GM23338 (cell line): ENCODE results near the gene USP20.

ENCODE experiments used
- ETS1 ChIP-seq: IDR thresholded peaks from 2 replicates; pipeline ENCODE4 v1.6.1; 2016; ENCODE audit warnings: antibody characterized with exemption
- EZH2 ChIP-seq: fragments of 200-600 bp; sonication (generic); IDR thresholded peaks from one replicate; pipeline ENCODE4 v1.8.0; 2017; ENCODE audit warnings: antibody characterized with exemption, mild to moderate bottlenecking, low read depth; ENCODE audit not compliant: unreplicated experiment
- POLR2AphosphoS5 ChIP-seq: IDR thresholded peaks from 2 replicates; pipeline ENCODE4 v1.6.1; 2016; ENCODE audit warnings: antibody characterized with exemption, low read depth
- ZNF114 ChIP-seq: fragments of 250-450 bp; sonication (Bioruptor Pico); IDR thresholded peaks from 2 replicates; pipeline ENCODE4 v1.5.0; 2020; ENCODE audit warnings: mild to moderate bottlenecking, moderate library complexity
- ZNF462 ChIP-seq: fragments of 250-450 bp; sonication (Bioruptor Pico); IDR thresholded peaks from 2 replicates; pipeline ENCODE4 v1.5.0; 2020; ENCODE audit warnings: mild to moderate bottlenecking, moderate library complexity
- TF ChIP-seq, protein P1 (sequence below), 2 experiments: fragments of 200-600 bp in 1 of 2; sonication (generic) in 1 of 2; conservative IDR thresholded peaks; 2 replicates each; pipeline versions ENCODE4 v1.5.1 to v1.6.1; 2016 to 2017; ENCODE audit warnings: antibody characterized with exemption in 2 of 2, low read depth in 2 of 2, mild to moderate bottlenecking in 2 of 2, moderate library complexity in 1 of 2
- TF ChIP-seq, protein P2 (sequence below): IDR thresholded peaks from one replicate; pipeline ENCODE4 v1.6.1; 2018; ENCODE audit warnings: antibody characterized with exemption; ENCODE audit not compliant: unreplicated experiment

DNA sequence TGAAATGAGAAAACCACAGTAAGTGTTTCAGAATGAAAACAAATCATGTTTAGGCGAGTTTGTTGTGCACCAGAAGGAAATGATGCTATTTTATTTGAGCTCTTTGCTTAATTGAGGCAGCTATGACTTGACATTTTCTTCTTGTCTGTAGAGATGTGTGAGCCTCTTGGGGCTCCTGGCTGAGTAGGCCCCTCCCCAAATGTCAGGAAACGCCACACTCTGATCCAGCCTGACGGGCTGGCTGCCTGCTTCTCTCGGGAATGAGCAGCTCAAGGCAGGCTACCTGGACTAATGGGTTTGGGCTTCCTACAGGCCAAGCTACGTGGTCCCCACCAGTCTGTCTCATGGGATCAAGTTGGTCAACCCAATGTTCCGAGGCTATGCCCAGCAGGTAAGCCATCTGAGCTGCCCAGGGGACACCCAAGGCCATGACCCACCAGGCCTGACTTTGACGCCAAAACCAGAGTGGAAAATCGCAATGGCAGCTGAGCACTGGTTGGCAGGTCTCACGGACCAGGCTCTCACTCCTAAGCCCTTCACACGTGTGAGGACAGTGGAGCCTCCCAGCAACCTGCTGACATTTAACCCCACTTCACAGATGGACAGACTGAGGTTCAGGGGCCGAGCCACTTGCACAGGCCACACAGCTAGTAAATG lies 29.9 kb downstream of the USP20 start:
- TF ChIP-seq, protein P1, sequence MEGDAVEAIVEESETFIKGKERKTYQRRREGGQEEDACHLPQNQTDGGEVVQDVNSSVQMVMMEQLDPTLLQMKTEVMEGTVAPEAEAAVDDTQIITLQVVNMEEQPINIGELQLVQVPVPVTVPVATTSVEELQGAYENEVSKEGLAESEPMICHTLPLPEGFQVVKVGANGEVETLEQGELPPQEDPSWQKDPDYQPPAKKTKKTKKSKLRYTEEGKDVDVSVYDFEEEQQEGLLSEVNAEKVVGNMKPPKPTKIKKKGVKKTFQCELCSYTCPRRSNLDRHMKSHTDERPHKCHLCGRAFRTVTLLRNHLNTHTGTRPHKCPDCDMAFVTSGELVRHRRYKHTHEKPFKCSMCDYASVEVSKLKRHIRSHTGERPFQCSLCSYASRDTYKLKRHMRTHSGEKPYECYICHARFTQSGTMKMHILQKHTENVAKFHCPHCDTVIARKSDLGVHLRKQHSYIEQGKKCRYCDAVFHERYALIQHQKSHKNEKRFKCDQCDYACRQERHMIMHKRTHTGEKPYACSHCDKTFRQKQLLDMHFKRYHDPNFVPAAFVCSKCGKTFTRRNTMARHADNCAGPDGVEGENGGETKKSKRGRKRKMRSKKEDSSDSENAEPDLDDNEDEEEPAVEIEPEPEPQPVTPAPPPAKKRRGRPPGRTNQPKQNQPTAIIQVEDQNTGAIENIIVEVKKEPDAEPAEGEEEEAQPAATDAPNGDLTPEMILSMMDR (conservative IDR thresholded peaks at IDR 0.05; ENCODE audit: low read depth in 2 of 2), result no peak
- TF ChIP-seq, protein P2, sequence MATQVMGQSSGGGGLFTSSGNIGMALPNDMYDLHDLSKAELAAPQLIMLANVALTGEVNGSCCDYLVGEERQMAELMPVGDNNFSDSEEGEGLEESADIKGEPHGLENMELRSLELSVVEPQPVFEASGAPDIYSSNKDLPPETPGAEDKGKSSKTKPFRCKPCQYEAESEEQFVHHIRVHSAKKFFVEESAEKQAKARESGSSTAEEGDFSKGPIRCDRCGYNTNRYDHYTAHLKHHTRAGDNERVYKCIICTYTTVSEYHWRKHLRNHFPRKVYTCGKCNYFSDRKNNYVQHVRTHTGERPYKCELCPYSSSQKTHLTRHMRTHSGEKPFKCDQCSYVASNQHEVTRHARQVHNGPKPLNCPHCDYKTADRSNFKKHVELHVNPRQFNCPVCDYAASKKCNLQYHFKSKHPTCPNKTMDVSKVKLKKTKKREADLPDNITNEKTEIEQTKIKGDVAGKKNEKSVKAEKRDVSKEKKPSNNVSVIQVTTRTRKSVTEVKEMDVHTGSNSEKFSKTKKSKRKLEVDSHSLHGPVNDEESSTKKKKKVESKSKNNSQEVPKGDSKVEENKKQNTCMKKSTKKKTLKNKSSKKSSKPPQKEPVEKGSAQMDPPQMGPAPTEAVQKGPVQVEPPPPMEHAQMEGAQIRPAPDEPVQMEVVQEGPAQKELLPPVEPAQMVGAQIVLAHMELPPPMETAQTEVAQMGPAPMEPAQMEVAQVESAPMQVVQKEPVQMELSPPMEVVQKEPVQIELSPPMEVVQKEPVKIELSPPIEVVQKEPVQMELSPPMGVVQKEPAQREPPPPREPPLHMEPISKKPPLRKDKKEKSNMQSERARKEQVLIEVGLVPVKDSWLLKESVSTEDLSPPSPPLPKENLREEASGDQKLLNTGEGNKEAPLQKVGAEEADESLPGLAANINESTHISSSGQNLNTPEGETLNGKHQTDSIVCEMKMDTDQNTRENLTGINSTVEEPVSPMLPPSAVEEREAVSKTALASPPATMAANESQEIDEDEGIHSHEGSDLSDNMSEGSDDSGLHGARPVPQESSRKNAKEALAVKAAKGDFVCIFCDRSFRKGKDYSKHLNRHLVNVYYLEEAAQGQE, result no peak
- no peak for TF ChIP-seq ZNF114
- no peak for TF ChIP-seq POLR2AphosphoS5
- no peak for TF ChIP-seq EZH2
- TF ChIP-seq ZNF462 (CRISPR knock-in tag), result no peak
- TF ChIP-seq ETS1, result no peak
